ENCODE results near the gene EPHA5.

Gene EPHA5

GRCh38 chr4:65472531-65472930, 197.8 kb downstream of the EPHA5 start:
- DNase-seq = no peak

GRCh38 chr4:65467068-65467680, 203.1 kb downstream of the EPHA5 start:
- no peak for DNase-seq

- no peak for DNase-seq
Measured at GRCh38 chr4:65461781-65462180, 208.5 kb downstream of the EPHA5 start.

GRCh38 chr4:65457011-65457410, 213.3 kb downstream of the EPHA5 start:
- no peak for DNase-seq

GRCh38 chr4:65456579-65456978, 213.7 kb downstream of the EPHA5 start:
- DNase-seq = no peak

- no peak for DNase-seq
Measured at GRCh38 chr4:65453398-65453797, 216.9 kb downstream of the EPHA5 start.

- DNase-seq = no peak
Measured at GRCh38 chr4:65450899-65451298, 219.4 kb downstream of the EPHA5 start.

- DNase-seq = no peak
Measured at GRCh38 chr4:65437102-65437501, 233.2 kb downstream of the EPHA5 start.

GRCh38 chr4:65422109-65422508, 248.2 kb downstream of the EPHA5 start:
- DNase-seq = no peak

- no peak for DNase-seq
Measured at GRCh38 chr4:65420036-65420435, 250.3 kb downstream of the EPHA5 start.

GRCh38 chr4:65416891-65417290, 253.4 kb downstream of the EPHA5 start:
- no peak for DNase-seq

GRCh38 chr4:65407483-65407882, 262.8 kb downstream of the EPHA5 start:
- no peak for DNase-seq

GRCh38 chr4:65401083-65401482, 269.2 kb downstream of the EPHA5 start:
- no peak for DNase-seq

GRCh38 chr4:65399084-65399483, 271.2 kb downstream of the EPHA5 start:
- no peak for DNase-seq

GRCh38 chr4:65393078-65393477, 277.2 kb downstream of the EPHA5 start:
- DNase-seq = no peak

GRCh38 chr4:65392488-65392887, 277.8 kb downstream of the EPHA5 start:
- no peak for DNase-seq

- DNase-seq = no peak
Measured at GRCh38 chr4:65391814-65392213, 278.5 kb downstream of the EPHA5 start.

GRCh38 chr4:65391382-65391781, 278.9 kb downstream of the EPHA5 start:
- DNase-seq = no peak

- no peak for DNase-seq
Measured at GRCh38 chr4:65386927-65387326, 283.4 kb downstream of the EPHA5 start.

- DNase-seq = no peak
Measured at GRCh38 chr4:65383589-65384305, 286.5 kb downstream of the EPHA5 start.

- DNase-seq = no peak
Measured at GRCh38 chr4:65381648-65382047, 288.6 kb downstream of the EPHA5 start.

- no peak for DNase-seq
Measured at GRCh38 chr4:65370709-65371108, 299.6 kb downstream of the EPHA5 start.

- DNase-seq = no peak
Measured at GRCh38 chr4:65367306-65367705, 303.0 kb downstream of the EPHA5 start.

- DNase-seq = no peak
Measured at GRCh38 chr4:65358914-65359313, 311.4 kb downstream of the EPHA5 start.

GRCh38 chr4:65353098-65353497, 317.2 kb downstream of the EPHA5 start:
- no peak for DNase-seq

Measured in activated CD4-positive, alpha-beta T cell treated with anti-CD3 and anti-CD28 coated beads, Interleukin-2, Interleukin-6, amounts not matched to agents 100 ng/mL and 50 ng/mL, durations not matched to agents 16 hours and 8 hours (primary cell).